Body of pancreas (tissue), 4 donors: ENCODE data around the gene IFI44.

Experiments used
- POLR2A ChIP-seq, 3 donors: fragments of 450-650 bp; IDR thresholded peaks; one replicate each; pipeline ENCODE4 v1.6.1; 2016; ENCODE audit warnings: antibody characterized with exemption in 3 of 3, mild to moderate bottlenecking in 2 of 3
- TF ChIP-seq, protein P1 (sequence below), 7 experiments: fragments of 450-650 bp in 4 of 7; fragments of 200-600 bp in 3 of 7; sonication (generic) in 3 of 7; IDR thresholded peaks; one replicate each; pipeline ENCODE4 v1.5.1; 2016 to 2019; ENCODE audit warnings: antibody characterized with exemption in 7 of 7

DNA sequence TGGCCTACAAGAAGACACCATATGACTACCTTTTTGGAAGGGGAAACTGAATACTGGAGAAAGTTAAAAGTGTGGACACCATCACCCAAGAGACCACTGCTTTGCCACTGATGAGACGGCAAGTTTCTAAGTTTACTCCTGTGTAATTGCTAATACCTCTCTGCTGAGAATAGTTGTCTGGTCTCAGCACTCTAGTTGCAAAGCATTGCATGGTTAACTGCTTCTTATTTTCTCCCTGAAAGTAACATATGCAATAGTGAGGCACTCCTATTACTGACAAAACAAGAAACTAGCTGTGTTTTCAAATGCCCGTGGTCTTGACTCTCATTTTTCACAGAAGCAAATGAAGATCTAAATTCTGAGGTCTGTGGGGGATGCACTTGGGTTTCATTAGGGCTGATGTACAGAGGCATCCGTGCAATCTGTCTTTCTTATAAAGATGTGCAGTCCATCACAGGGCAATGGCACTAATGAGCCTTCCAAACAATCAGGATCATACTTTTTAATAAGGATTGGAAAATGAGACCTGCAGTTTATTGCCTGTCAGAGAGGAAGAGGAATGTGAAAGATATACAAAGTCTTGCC is 62.9 kb downstream of the IFI44 start:
- TF ChIP-seq, protein P1, sequence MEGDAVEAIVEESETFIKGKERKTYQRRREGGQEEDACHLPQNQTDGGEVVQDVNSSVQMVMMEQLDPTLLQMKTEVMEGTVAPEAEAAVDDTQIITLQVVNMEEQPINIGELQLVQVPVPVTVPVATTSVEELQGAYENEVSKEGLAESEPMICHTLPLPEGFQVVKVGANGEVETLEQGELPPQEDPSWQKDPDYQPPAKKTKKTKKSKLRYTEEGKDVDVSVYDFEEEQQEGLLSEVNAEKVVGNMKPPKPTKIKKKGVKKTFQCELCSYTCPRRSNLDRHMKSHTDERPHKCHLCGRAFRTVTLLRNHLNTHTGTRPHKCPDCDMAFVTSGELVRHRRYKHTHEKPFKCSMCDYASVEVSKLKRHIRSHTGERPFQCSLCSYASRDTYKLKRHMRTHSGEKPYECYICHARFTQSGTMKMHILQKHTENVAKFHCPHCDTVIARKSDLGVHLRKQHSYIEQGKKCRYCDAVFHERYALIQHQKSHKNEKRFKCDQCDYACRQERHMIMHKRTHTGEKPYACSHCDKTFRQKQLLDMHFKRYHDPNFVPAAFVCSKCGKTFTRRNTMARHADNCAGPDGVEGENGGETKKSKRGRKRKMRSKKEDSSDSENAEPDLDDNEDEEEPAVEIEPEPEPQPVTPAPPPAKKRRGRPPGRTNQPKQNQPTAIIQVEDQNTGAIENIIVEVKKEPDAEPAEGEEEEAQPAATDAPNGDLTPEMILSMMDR (IDR thresholded peaks at IDR 0.05): no peak
- no peak for TF ChIP-seq POLR2A (IDR thresholded peaks at IDR 0.05)
